ENCODE data around the gene STARD3.
A peak's percentile ranks its signal among the peaks of the same experiment; 100 is the strongest.

STARD3 gene

DNA sequence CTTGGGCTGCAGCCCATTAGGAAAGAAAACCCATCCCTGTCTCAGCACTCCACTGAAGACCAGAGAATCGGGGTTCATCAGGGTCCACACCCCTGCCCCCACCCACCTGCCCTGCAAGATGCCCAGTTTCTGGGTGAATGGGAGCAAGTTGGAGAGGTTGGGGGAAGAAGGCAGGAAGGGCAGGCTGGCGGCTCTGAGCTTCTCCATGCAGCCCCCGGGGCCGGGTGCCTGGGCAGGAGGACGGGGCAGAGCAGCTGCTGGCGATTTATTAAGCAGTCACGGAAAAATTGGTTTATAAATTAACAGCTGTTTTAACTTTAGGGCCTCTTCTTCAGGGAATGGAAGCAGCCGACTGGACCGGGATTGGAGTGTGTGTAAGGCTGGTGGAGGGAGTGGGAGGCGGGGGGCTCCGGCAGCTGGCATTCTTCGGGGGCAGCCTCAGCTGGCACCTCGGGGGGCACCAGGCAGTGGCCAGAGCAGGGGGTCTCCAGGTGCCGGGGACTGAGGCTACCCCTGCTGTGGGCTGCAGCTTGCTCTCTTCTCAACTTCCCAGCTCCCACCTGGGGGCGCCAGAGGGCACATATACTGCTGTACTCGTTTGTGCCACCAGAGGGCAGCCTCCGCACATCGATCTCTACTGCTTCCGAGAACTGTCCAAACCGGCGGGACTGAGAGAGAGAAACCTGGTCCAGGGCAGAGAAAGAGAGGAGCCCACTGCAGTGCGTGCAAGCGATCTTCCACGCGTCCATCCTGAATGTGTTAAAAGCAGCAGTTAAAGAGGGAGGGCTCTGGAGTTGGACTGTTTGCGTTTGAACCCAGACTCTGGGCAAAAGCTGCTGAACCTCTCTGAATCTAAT, 15.2 kb upstream of the STARD3 start:
- DNase-seq (ENCODE audit: low read depth in 2 of 2), result peak; percentile 52 to 56

DNA sequence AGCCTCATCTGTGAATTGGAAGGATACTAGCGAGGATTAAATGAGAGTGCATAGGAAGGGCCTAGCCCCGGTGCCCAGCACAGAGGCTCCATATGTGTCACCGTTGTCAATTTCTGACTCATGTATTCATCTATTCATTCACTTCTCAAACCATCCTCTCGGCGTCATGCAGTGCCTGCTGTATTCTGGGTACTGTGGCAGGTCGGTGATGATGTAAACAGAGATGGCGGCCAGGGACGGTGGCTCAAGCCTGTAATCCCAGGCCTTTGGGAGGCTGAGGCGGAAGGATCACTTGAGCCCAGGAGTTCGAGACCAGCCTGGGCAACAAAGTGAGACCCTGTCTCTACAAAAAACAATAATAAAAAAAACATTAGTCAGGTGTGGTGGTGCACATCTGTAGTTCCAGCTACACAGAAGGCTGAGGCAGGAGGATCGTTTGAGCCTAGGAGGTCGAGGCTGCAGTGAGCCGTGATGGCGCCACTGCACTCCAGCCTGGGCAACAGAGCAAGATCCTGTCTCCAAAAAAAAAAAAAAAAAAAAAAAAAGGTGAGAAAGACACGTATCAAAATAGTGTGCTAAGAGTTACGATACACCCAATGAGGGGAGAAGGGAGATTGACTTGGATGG, 14.5 kb upstream of the STARD3 start:
- no peak for DNase-seq (ENCODE audit: low read depth in 2 of 2)

DNA sequence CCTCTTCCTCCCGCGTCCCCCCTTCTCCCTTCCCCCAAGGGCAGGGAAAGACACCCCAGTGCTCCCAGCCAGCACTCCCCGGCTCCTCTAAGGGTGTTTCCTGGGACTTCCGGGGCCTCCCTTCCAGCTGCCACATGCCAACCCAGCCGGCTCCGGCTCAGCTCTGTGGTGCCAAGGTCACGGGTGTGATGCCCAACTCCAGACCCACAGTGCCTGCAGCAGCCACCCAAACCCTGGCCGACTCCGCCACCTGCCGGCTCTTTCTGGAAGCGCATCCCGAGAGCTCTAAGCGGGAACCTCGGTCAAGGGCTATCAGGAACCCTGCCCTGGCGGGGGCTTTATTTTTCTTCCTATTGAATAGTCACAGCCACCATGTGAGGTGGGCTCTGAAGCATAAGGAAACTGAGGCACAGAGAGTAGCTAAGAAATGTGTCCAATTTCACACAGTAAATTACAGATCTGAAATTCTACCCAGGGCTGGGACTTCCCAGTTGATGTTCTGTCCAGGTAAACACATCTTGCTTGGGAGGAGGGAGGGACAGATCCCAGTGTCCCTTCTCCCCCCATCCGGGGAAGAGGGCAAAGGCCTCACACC, 13.5 kb upstream of the STARD3 start:
- peak in 1 of 2 experiments; percentile 21 for DNase-seq (ENCODE audit: low read depth in 2 of 2)

DNA sequence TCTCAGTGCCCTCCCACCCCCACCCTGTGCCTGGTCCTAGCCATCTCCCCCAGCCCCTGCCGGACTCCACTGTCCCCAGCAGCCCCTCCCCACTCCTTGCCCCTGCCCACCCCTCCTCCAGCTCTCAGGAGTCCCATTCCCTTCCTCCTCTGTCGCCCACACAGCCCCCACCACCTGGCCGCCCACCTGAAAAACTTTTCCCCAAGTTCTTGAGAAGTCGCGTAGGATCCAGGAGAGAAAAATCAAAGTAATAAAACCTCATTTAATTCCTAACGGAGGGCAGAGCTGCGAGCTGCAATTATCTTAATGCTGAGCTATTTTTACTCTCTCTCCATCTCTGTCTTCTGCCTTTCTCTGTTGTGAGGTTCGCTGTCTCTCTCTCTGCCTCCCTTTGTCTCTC, 12.6 kb upstream of the STARD3 start:
- DNase-seq (ENCODE audit: low read depth in 2 of 2), result no peak

DNA sequence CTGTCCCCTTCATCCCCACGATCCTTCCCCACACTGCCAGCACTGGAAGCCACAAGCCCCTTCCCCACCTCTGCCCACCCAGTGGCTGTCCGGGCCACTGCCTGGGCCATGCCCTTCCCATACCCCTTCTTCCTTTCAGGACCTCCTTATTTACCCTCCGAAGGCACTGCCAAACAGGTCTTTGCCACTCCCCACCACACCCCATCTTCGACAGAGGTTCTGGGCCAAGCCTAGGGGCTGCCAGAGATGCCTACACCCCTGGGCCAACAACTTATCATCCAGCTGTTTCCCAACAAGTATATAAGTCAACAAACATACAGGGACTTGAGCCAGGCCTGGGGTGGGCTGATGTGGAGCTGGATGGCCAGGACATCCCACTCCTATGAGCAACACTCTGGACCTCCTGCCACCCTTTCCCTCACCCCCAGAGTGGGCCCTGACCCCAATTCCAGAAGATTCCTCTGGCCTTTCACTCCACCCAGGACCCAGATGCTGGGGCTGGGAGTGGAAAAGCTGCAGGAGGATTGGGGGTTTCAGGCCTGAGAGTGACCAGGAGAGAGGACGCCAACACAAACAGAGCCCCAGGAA, 11.7 kb upstream of the STARD3 start:
- DNase-seq (ENCODE audit: low read depth in 2 of 2), result no peak

DNA sequence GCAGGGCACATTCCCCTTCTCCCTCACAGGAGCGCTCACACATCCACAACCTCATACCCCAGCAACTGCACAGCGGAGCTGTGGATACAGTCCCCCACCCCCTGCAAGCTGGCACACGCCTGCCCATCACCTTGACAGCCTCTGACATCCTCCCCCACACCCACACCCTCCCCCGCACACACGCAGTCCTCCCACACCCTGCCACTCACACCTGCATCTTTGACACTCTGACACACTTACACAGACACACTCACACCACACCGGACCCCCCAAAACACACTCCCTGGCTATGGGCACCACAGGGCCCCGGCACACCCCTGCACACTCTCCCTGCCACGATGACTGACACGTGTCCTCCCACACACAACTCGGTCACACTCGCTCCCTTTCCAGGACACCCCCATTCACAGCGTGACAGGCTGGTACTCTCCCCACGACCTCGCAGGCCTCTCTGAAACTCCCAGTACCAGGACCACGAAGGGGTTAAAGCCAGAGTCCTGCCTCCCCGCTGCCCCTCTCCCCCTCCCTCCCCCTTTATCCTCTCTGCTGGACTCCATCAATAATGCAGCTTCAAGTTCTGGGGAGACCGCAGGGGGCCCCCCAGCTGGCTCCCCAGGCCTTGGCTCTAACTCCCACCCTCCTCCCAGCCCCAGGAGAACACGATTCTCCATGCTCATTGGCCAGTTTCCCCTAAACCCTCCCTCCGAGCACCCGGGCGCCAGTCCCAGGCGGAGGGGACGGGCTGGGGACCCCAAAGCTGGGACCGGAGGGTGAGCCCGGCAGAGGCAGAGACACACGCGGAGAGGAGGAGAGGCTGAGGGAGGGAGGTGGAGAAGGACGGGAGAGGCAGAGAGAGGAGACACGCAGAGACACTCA, 10.5 kb upstream of the STARD3 start, which contains the start of gene PPP1R1B:
Gene PPP1R1B (plus strand): TSS at position 782 of the 876 bp plus-strand sequence. CDS start 441 bp downstream, outside the sequence.
- DNase-seq (ENCODE audit: low read depth in 2 of 2), result no peak

DNA sequence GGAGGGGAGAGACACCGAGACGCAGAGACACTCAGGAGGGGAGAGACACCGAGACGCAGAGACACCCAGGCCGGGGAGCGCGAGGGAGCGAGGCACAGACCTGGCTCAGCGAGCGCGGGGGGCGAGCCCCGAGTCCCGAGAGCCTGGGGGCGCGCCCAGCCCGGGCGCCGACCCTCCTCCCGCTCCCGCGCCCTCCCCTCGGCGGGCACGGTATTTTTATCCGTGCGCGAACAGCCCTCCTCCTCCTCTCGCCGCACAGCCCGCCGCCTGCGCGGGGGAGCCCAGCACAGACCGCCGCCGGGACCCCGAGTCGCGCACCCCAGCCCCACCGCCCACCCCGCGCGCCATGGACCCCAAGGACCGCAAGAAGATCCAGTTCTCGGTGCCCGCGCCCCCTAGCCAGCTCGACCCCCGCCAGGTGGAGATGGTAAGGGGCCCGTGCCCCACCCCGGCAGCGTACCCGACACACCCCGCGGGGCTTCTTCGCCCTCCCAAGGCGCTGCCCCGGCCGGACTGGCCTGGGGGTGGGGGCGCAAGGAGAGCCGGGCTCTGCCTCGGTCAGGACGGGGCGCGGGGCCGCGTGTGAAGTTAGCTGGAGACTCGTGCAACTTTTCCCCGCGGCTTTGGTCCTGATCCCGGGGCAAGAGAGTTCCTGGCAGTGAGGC, 9.8 kb upstream of the STARD3 start:
- no peak for DNase-seq (ENCODE audit: low read depth in 2 of 2)

DNA sequence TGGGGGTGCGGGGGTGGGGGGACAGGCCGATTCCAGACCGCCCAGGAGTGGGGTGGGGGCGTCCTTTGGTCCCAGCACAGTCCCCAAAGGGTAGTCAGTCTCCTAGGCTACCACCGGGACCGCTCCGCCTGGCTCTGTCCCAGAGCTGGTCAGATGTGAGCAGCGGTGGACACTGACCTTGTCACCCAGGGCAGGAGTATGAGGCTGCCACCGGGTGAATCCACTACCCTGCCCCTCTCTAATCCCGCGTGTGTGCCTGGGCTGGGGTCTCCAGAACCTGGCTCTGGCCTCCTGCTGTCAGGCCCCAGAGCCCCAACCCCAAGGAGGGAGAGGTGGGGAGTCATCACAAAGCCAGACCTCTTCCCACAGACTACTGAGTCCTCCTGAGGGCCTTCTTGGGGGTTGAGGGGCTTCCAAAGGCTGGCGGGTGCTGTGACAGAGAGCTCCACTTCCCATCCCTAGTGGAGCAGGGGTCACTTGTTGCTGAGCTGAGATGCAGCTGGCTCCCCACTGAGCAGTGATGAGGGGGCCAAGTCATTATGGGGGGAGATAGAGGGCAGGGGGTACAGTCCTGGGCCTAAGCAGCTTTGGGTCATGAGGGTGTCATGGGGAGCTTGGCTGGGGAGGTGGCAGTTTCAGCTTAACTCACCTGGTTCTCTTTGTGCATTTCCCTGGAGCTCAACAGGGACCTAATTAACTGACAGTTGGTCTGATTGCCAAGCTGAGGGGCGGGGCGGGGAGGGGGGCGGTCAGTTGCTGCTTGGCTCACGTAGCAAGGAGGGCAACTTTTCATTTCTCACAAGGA, 9.0 kb upstream of the STARD3 start:
- DNase-seq (ENCODE audit: low read depth in 2 of 2), result no peak

DNA sequence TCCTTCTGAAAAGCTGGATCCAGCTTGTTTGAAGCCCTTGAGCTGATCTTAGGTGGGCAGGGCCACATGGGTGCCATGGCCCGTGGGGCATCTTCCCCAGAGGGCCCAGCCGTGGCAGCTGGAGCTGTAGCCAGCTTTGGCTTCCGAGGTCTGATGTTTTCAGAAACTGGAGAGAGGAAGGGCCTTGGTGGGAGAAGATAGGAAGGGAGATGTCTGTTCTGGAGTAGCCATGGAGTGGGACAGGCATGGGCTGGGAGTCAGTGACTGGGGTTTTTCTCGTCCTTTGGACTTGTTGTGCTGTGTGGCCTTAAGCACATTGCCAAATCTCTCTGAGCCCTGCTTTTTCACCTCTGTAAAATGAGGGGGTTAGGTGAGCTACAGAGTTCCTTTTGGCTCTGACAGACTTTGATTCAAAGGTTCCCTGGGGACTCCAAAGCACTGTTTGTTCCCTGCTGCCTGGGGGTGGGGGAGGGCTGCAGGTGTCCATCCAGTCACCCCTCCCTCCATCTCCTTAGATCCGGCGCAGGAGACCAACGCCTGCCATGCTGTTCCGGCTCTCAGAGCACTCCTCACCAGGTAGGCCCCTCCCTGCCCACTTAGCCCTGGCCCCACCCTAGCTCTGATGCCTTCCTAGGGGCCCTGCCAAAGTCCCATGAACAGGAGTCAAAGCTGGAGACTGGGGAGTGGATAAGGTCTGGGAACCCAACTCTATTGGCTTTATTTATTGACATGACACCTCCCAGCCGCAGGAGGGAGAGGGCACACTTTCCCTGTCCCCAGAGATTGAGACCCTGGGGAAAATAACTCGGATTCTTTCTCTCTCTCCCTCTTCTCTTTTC, 8.1 kb upstream of the STARD3 start:
- no peak for DNase-seq (ENCODE audit: low read depth in 2 of 2)

DNA sequence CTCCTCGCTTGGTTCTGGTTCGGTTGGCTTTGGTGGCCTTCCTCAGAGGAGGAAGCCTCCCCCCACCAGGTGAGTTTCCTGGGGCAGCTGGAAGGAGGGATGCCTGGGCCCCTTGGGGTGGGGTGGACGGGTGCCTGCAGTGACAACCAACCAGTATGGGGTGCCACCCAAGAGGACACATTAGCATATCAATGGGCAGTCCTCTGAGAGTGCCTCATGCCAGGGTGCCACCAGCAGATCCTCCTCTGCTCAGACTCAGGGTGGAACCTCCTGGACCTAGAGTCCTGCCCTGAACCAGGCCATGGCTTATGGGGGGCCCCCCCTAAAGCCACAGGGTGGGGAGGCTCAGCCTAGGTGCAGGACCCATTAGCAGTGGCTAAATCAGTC, 7.5 kb upstream of the STARD3 start:
- no peak for DNase-seq (ENCODE audit: low read depth in 2 of 2)

DNA sequence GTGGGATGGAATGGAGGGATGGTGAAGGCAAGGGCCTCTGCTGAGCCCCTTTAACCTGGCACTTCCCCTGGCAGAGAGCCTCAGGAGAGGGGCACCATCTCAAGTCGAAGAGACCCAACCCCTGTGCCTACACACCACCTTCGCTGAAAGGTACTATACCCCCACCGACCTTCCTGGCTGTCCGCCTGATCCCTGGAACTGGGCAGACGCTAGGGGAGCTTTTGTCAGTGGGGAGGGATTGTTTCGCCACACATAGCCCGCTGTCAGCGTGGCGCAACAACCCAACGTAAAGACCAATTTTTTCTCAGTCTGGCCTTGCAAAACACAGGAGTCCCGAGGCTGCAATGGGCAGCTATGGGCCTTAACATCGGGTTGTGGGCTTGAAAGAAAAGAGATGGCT, 7.0 kb upstream of the STARD3 start:
- DNase-seq (ENCODE audit: low read depth in 2 of 2), result no peak

DNA sequence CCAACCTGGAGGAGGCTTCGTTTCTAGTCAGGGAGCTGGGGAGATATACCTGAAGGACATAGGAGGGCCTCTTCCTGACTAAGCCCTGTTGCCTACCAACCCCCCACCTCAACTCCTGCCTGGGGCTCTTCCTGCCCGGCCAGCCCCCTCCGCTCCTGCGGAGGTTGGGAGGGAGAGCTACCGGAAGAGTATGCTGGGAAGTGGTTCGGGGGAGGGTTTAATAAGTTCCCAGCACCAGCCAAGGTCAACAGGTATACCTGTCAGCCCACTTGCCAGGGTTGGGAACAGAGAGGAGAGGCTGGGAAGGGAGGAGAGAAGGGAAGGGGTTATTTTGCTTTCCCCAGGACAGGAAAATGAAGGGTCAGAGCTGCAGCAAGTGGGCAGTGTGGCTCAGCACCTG, 5.5 kb upstream of the STARD3 start:
- no peak for DNase-seq (ENCODE audit: low read depth in 2 of 2)

DNA sequence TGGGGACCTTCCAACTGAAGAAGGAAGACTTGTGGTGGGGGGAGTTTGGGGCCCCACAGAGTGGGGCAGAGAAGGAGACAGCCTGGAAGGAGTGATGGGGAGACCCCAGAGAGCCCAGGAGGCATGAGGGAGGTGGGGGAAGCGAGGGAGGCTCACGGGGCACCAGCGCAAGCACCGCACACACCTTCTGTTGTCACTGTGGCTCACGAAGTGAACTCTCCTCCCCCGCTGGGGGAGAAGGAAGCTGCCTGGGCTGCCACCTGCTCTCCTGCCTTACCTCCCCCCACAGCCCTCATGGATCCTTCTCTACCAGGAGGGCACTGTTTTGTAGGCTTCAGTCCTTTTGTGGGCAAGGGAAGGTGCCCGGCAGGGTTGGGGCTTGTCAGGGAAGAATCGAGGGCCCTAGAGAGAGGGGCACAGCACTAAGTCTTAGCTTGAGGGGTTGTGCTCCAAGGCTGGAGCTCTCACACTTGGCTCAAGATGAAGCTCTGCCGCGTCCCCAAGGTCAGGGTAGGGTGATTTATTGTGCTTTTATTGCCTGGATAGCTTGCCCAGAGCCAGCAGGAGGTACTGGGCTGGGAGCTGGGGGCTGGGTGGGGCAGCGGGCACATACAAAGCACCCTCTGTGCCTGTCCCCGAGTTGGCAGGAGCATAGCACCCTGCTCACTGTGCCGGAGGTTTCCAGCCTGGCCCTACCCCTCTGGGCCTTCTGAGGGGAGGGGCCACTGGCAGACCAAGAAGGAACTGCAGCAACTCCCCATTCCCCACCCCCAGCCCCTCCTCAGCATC, 4.6 kb upstream of the STARD3 start:
- DNase-seq (ENCODE audit: low read depth in 2 of 2), result no peak

DNA sequence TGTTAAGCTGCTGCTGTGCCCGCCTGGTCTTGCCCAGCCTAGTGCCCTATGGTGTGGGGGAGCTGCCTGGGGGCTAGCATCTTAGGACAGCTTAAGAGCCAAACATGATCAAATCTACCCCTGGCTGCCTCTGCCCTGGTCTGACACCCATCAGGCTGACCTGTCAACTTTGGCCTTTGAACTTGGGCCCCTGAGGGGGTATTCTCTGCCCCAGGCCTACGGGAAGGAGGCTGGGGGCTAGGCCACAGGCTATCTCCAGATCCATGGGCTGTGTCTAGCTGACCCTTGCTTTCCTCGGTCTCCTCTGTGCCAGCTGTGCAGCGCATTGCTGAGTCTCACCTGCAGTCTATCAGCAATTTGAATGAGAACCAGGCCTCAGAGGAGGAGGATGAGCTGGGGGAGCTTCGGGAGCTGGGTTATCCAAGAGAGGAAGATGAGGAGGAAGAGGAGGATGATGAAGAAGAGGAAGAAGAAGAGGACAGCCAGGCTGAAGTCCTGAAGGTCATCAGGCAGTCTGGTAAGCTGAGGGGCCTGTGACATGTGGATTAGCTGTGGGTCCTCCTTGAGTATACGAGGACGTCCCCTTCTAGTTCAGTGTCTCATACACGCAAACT, 3.3 kb upstream of the STARD3 start:
- DNase-seq (ENCODE audit: low read depth in 2 of 2), result no peak

DNA sequence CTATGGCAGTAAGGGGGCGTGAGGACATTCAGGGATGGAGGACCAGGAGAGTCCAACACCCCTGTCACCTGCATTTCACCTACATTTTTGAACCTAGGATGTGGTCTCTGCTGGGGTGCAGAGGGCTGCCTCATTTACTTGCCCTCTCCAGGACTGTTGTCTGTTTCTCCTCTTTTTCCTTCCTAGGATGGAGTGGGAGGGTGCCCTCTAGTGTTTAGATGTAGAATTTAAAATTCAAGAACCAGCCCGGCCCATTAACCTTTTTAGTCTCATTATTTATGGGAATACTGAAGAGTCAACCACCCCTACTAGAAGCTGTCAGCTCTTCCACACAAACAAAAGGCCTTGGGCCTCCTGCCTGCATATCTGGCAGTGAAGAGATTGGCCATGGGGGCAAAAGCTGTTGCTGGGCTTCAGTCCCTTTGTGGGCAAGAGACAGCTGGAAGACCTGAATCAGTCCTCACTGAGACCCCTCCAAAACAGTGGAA, 2.5 kb upstream of the STARD3 start:
- no peak for DNase-seq (ENCODE audit: low read depth in 2 of 2)

DNA sequence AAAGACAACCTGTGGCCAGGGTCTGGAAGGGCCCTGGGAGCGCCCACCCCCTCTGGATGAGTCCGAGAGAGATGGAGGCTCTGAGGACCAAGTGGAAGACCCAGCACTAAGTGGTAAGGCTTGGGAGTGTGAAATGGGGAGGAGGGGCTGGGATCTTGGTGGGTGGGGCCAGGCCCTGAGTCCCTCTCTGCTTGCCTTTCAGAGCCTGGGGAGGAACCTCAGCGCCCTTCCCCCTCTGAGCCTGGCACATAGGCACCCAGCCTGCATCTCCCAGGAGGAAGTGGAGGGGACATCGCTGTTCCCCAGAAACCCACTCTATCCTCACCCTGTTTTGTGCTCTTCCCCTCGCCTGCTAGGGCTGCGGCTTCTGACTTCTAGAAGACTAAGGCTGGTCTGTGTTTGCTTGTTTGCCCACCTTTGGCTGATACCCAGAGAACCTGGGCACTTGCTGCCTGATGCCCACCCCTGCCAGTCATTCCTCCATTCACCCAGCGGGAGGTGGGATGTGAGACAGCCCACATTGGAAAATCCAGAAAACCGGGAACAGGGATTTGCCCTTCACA, 1.2 kb upstream of the STARD3 start:
- no peak for DNase-seq (ENCODE audit: low read depth in 2 of 2)

DNA sequence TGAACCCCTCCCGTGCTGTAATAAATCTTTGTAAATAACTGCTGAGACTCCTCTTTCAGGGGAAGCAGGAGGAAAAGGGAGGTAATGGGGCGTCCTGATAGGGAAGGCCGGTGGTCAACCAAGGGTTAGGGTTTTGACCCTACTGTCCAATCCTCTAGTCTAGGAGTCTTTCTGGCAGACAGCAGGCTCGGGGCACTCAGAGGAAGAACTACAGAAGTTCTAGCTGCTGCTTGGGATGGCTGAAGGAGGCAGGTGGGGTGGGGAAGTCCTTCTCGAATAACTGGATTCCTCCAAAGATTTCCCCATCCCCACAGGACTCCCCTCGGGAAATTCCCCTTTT, 387 bp upstream of the STARD3 start:
- DNase-seq (ENCODE audit: low read depth in 2 of 2), result no peak

DNA sequence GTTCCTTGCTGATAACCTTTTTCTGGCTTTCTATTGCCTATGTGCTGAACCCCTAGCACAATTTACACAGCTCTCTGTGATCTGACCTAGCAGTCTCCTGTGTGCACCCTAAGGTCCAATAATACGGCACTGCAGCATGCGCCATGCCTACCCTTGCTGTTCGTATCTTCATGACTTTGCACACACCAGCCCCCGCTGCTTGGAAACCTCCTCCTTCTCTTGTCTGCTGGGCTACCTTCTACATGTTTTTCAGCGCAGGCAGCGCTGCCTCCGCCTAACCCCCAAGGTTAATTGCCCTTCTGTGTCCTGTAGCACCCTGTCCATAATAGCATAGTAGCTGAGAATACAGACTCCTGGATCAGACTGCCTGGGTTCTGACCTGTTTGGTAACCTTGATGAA, 1.4 kb downstream of the STARD3 start:
- no peak for DNase-seq (ENCODE audit: low read depth in 2 of 2)

All from fibroblast of skin of left quadriceps (primary cell).